Fibroblast of pulmonary artery (primary cell): ENCODE measurements around the gene NF2.

Experiments
- DNase-seq: peaks from one replicate; pipeline ENCODE4 v3.0.0-alpha.2; 2010; ENCODE audit warnings: low read depth
- H3K4me3 ChIP-seq: replicated peaks from 2 replicates; pipeline ENCODE4 v1.5.1; 2011; ENCODE audit warnings: low read depth, mild to moderate bottlenecking, control low read depth, low read length, moderate library complexity
- TF ChIP-seq, protein P1 (sequence below): IDR thresholded peaks from 2 replicates; pipeline ENCODE4 v1.5.1; 2011; ENCODE audit warnings: mild to moderate bottlenecking, control low read depth, low read length, inconsistent platforms; ENCODE audit errors: missing control alignments

NF2 gene

DNA sequence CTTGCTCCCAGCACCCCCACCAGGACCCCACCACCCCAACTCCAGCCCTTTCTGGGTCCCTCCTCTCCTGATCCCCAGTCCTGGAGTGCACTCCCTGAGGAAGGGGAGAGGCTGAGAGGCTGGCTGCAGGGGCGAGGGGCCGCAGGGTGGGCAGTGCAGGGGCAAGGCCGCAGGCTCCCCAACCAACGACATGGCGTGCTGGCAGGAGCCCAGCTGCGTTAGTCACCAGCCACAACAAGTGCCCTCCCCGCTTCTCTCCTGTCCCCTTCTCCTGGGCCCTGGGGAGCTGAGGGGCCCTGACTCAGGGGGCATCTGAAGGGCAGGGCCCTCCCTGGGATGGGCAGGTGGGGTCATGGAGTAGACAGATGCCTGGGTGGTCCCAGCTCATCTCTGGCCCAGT, 118.7 kb downstream of the NF2 start:
- H3K4me3 ChIP-seq = no peak overlapping the region
- DNase-seq = no peak
- TF ChIP-seq, protein P1, sequence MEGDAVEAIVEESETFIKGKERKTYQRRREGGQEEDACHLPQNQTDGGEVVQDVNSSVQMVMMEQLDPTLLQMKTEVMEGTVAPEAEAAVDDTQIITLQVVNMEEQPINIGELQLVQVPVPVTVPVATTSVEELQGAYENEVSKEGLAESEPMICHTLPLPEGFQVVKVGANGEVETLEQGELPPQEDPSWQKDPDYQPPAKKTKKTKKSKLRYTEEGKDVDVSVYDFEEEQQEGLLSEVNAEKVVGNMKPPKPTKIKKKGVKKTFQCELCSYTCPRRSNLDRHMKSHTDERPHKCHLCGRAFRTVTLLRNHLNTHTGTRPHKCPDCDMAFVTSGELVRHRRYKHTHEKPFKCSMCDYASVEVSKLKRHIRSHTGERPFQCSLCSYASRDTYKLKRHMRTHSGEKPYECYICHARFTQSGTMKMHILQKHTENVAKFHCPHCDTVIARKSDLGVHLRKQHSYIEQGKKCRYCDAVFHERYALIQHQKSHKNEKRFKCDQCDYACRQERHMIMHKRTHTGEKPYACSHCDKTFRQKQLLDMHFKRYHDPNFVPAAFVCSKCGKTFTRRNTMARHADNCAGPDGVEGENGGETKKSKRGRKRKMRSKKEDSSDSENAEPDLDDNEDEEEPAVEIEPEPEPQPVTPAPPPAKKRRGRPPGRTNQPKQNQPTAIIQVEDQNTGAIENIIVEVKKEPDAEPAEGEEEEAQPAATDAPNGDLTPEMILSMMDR = no peak

DNA sequence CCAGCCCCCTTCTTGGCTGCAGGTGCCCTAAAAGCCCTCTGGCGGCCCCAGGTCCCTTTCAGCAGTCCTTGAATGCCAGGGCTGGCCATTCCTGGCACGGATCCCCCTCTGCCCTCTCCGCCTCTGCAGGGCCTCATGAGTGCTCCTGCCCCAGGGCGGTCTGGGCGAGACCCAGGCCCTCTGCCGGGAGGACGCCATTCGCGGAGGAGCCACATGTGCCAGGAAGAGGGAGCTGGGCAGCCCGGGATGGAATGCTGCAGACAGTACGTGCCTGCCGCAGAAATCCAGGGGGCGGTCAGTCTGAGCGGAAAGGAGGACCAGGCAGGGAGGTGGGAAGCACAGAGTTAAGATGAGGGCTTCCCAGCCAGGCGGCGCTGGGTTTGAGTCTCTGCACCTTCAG, 119.2 kb downstream of the NF2 start:
- no peak overlapping the region for H3K4me3 ChIP-seq
- TF ChIP-seq, protein P1 = no peak
- DNase-seq = no peak

DNA sequence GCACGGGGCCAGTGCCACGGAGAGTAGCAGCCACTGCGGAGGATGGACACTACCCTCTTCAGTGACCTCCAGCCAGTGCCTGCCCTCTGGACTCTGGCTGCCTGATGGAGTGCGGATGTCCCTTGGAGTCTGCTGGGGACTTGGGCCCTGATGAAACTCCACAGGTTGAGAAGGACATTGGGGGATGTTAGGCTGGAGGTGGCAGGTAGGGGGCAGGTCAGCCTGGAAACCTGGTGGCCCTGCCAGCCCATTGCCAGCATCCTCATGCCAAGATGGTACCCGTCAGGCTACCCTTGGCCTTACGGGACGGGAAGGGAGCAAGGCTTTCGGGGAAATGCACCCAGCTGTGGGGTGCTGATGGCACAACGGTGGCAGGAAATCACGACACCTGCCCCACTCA, 120.3 kb downstream of the NF2 start:
- no peak overlapping the region for H3K4me3 ChIP-seq
- TF ChIP-seq, protein P1 = no peak
- no peak for DNase-seq

DNA sequence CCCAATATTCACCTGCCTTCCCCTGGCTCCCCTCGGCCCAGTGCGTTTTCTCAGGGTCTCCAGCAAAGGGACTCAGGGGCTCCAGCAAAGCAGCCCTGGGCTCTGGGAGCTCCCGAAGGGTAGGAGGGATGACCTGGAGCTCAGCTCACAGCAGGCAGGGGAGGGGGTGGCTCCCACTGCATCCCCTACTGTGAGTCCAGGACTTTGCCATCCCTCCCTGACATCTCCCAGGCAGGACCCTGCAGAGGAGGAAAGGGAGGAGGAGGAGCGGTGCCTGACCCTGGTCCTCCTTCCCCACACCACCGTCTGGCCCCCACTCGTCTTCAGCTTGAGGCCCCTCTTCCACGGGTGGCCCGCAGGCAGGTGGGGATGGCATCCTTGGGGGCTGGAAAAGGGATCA, 121.4 kb downstream of the NF2 start:
- H3K4me3 ChIP-seq = no peak overlapping the region
- DNase-seq = no peak
- TF ChIP-seq, protein P1 = no peak

DNA sequence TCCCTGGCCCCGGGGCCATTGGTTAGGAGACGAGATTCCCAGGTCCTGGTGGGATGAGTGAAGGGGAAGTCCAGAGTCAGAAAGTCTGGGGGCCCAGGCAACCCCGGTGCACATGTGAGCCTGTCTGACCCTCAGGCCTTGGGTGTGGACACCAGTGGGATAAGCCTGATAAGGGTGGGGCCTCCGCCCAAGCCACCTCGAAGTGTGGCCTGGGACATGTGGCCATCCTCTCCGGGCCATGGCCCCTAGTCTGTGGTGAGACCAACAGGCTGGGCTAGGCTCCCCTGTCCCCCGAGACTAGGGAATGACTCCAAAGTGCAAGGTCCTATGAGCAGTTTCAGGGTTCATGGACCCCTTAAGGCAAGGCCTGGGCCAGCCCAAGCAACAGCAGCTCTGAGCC, 122.7 kb downstream of the NF2 start:
- DNase-seq = no peak
- TF ChIP-seq, protein P1 = no peak
- H3K4me3 ChIP-seq = no peak overlapping the region

DNA sequence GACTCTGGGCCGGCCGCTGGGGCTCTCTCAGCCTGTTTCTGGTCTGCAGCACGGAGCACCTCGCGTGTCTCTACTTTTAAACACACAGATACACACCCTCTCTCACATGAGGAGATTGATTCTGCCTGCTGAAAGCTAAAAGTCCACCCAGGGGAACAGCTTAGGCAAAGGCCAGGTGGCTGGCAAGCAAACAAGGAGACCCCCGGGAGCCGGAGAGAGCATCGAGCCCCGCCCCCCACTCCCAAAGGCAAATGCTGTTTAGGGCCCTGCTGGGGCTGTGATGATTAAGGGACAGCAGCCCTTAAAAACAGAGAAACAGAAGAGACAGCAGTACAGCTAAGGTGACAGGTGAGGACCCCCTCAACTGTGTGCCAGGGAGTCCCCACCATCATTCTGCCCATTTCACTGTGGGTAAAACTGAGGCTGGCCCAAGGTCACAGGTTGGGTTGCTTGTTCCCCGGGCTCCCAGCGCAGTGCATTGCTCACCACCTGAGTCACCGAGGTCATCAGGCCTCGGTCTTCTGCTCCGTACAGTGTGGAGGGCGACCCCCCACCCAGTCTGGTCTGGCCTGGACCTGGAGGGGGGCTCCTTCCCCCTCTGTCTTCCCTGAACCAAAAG, 123.2 kb downstream of the NF2 start:
- DNase-seq = no peak
- no peak overlapping the region for H3K4me3 ChIP-seq
- TF ChIP-seq, protein P1 = no peak

DNA sequence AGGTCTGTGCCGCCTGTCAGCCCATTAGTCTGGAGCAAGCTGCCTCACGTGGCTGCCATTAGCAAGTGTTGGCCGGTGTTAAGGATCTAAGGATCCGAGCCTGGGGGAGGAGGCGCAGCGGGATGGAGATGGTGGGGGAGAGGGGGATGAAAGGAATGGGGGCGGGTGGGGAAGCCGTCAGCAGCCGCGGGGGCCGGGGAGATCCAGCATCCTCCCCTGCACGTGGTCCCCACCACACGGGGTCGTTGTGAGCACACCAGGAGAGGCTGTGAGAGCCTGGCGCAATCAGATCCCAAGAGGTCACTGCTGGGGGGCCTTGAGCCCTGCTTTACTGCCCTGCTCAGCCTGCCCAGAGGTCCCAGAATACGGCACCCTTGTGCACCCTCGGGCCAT, 123.7 kb downstream of the NF2 start:
- no peak overlapping the region for H3K4me3 ChIP-seq
- peak; percentile 50 for DNase-seq
- TF ChIP-seq, protein P1 = peak; percentile 44
